H1 (cell line): ENCODE data around the gene SLC27A4. TPM values are rescaled to one million over a fixed set of nuclear protein-coding genes. Genes with fewer than 3 reads are reported as not detected.

Source experiments
- CTCF ChIA-PET: fragments of 300-600 bp; sonication (Branson Sonifier 250); formaldehyde crosslinking; loops from one replicate; lab custom pipeline; 2021; ENCODE audit not compliant: partially characterized antibody; lab: Charles Lee
- POLR2A ChIA-PET: fragments of 300-600 bp; sonication (Branson Sonifier 250); formaldehyde crosslinking; loops from one replicate; lab custom pipeline; 2021; ENCODE audit warnings: inconsistent platforms; ENCODE audit not compliant: partially characterized antibody; lab: Charles Lee
- DNase-seq, 2 experiments: peaks; one replicate each; pipeline versions ENCODE4 v3.0.0 to v3.0.0-alpha.2; 2010 to 2022; ENCODE audit warnings: low spot score in 2 of 2, low read depth in 1 of 2, mixed read lengths in 1 of 2
- FAIRE-seq: peaks from 2 replicates; lab custom pipeline; 2011; peaks lifted over from hg19 to GRCh38; lab: Jason Lieb, UNC
- H2AFZ ChIP-seq: 2 replicates; pipeline ENCODE4 v1.8.1; 2012; ENCODE audit warnings: low read length, inconsistent platforms
- H2AK5ac ChIP-seq: 2 replicates; pipeline ENCODE4 v1.6.1; 2013; ENCODE audit warnings: low read depth, low read length
- H2BK120ac ChIP-seq: replicated peaks from 2 replicates; pipeline ENCODE3; 2013; ENCODE audit warnings: low read depth, low read length, inconsistent platforms
- H2BK12ac ChIP-seq: 2 replicates; pipeline ENCODE4 v1.6.1; 2013; ENCODE audit warnings: low read depth, low read length
- H2BK15ac ChIP-seq: 2 replicates; pipeline ENCODE4 v1.6.1; 2013; ENCODE audit warnings: low read length
- H2BK20ac ChIP-seq: 2 replicates; pipeline ENCODE4 v1.6.1; 2013; ENCODE audit warnings: low read length
- H2BK5ac ChIP-seq: 2 replicates; pipeline ENCODE4 v1.6.1; 2013; ENCODE audit warnings: low read depth, low read length
- H3K14ac ChIP-seq: 2 replicates; pipeline ENCODE4 v1.6.1; 2013; ENCODE audit warnings: inconsistent platforms; ENCODE audit not compliant: insufficient read length
- H3K18ac ChIP-seq: 2 replicates; pipeline ENCODE4 v1.6.1; 2013; ENCODE audit warnings: low read length; ENCODE audit errors: extremely low read depth
- H3K23ac ChIP-seq: 2 replicates; pipeline ENCODE4 v1.6.1; 2013; ENCODE audit warnings: inconsistent platforms; ENCODE audit not compliant: insufficient read length
- H3K23me2 ChIP-seq: 2 replicates; pipeline ENCODE4 v1.6.1; 2013; ENCODE audit warnings: low read depth, low read length
- H3K27ac ChIP-seq: 2 replicates; pipeline ENCODE4 v1.6.1; 2011; ENCODE audit warnings: low read depth, low read length, inconsistent platforms
- H3K27me3 ChIP-seq, 4 experiments: replicated peaks in 1 of 4; 1 replicate in 1 of 4; 2 replicates in 3 of 4; pipeline versions ENCODE4 v1.6.1 to v1.8.1; 2011 to 2013; ENCODE audit warnings: low read length in 3 of 4, mild to moderate bottlenecking in 3 of 4, inconsistent platforms in 2 of 4, mixed read lengths in 2 of 4, moderate library complexity in 1 of 4; ENCODE audit not compliant: control insufficient read depth in 3 of 4, insufficient read depth in 3 of 4; ENCODE audit errors: extremely low read depth in 1 of 4
- H3K36me3 ChIP-seq, 4 experiments: 2 replicates each; pipeline versions ENCODE4 v1.6.1 to v1.8.1; 2011 to 2013; ENCODE audit warnings: mild to moderate bottlenecking in 4 of 4, low read length in 3 of 4, moderate library complexity in 2 of 4, control low read depth in 1 of 4, inconsistent platforms in 1 of 4; ENCODE audit not compliant: insufficient read depth in 4 of 4, control insufficient read depth in 2 of 4
- H3K4ac ChIP-seq: replicated peaks from 2 replicates; pipeline ENCODE3; 2013; ENCODE audit warnings: low read length, low read depth, mixed read lengths, inconsistent platforms; ENCODE audit not compliant: insufficient read length
- H3K4me1 ChIP-seq, 4 experiments: replicated peaks in 1 of 4; 1 replicate in 1 of 4; 2 replicates in 3 of 4; pipeline versions ENCODE4 v1.6.1 to v1.8.1; 2011 to 2013; ENCODE audit warnings: low read length in 3 of 4, inconsistent platforms in 2 of 4, mixed read lengths in 1 of 4; ENCODE audit not compliant: insufficient read depth in 4 of 4, control insufficient read depth in 3 of 4
- H3K4me2 ChIP-seq, 2 experiments: 2 replicates each; pipeline versions ENCODE4 v1.6.1 to v1.8.1; 2011 to 2013; ENCODE audit warnings: low read depth in 2 of 2, low read length in 2 of 2, control low read depth in 1 of 2, inconsistent platforms in 1 of 2, mild to moderate bottlenecking in 1 of 2; ENCODE audit not compliant: insufficient read depth in 1 of 2
- H3K4me3 ChIP-seq, 4 experiments: fragments of 200-600, 300-600 bp in 1 of 4; sonication (generic), shearing (Covaris generic), sonication (Bioruptor Twin) in 1 of 4; 2 replicates each; pipeline versions ENCODE4 v1.5.1 to v1.8.1; 2011 to 2016; ENCODE audit warnings: low read length in 4 of 4, low read depth in 3 of 4, control low read depth in 2 of 4, inconsistent platforms in 2 of 4, mild to moderate bottlenecking in 2 of 4, mixed read lengths in 1 of 4, moderate library complexity in 1 of 4; ENCODE audit not compliant: insufficient read depth in 2 of 4; ENCODE audit errors: extremely low read depth in 1 of 4
- H3K56ac ChIP-seq: replicated peaks from 2 replicates; pipeline ENCODE3; 2013; ENCODE audit warnings: low read depth, mild to moderate bottlenecking, mixed read lengths, low read length, inconsistent platforms; ENCODE audit not compliant: insufficient read length
- H3K79me1 ChIP-seq: 2 replicates; pipeline ENCODE4 v1.6.1; 2013; ENCODE audit warnings: low read depth, low read length, control low read depth
- H3K79me2 ChIP-seq, 2 experiments: 2 replicates each; pipeline versions ENCODE4 v1.6.1 to v1.8.1; 2012 to 2013; ENCODE audit warnings: low read length in 2 of 2, mild to moderate bottlenecking in 2 of 2, inconsistent platforms in 1 of 2; ENCODE audit not compliant: insufficient read depth in 2 of 2, control insufficient read depth in 1 of 2
- H3K9ac ChIP-seq, 4 experiments: replicated peaks in 1 of 4; 1 replicate in 1 of 4; 2 replicates in 3 of 4; pipeline versions ENCODE4 v1.6.1 to v1.8.1; 2011 to 2013; ENCODE audit warnings: low read depth in 3 of 4, low read length in 3 of 4, control low read depth in 2 of 4, mild to moderate bottlenecking in 2 of 4, moderate library complexity in 2 of 4, inconsistent platforms in 1 of 4; ENCODE audit errors: extremely low read depth in 1 of 4
- H3K9me3 ChIP-seq, 2 experiments: 2 replicates each; pipeline versions ENCODE4 v1.6.1 to v1.8.1; 2012 to 2013; ENCODE audit warnings: mild to moderate bottlenecking in 2 of 2, moderate library complexity in 2 of 2, control low read depth in 1 of 2, inconsistent platforms in 1 of 2, low read depth in 1 of 2, low read length in 1 of 2, mixed read lengths in 1 of 2; ENCODE audit not compliant: insufficient read depth in 2 of 2
- H4K20me1 ChIP-seq, 2 experiments: replicated peaks in 1 of 2; 2 replicates each; pipeline versions ENCODE3 to v1.8.1; 2011 to 2013; ENCODE audit warnings: inconsistent platforms in 2 of 2, low read length in 2 of 2, mild to moderate bottlenecking in 1 of 2; ENCODE audit not compliant: insufficient read depth in 2 of 2, control insufficient read depth in 1 of 2
- H4K5ac ChIP-seq: 2 replicates; pipeline ENCODE4 v1.6.1; 2013; ENCODE audit warnings: low read length, low read depth, mixed read lengths, inconsistent platforms; ENCODE audit not compliant: insufficient read length
- H4K8ac ChIP-seq: 2 replicates; pipeline ENCODE4 v1.8.0; 2013; ENCODE audit warnings: mild to moderate bottlenecking, moderate library complexity, low read length, inconsistent platforms; ENCODE audit not compliant: insufficient read depth; ENCODE audit errors: extremely low read depth
- H4K91ac ChIP-seq: replicated peaks from 2 replicates; pipeline ENCODE3; 2013; ENCODE audit warnings: low read length, mixed read lengths, inconsistent platforms; ENCODE audit not compliant: insufficient read length
- BRCA1 ChIP-seq: IDR thresholded peaks from 2 replicates; pipeline ENCODE4 v1.6.1; 2012; ENCODE audit warnings: low read depth, low read length, improper control_type of control experiment
- CREB1 ChIP-seq: IDR thresholded peaks from 2 replicates; pipeline ENCODE4 v1.6.1; 2012; ENCODE audit warnings: inconsistent platforms
- GABPA ChIP-seq: IDR thresholded peaks from 2 replicates; pipeline ENCODE4 v1.6.1; 2011; ENCODE audit warnings: mild to moderate bottlenecking, low read length, moderate library complexity, borderline replicate concordance; ENCODE audit not compliant: insufficient read depth
- HDAC6 ChIP-seq: IDR thresholded peaks from one replicate; pipeline ENCODE4 v1.7.1; 2012; ENCODE audit warnings: low read depth, mild to moderate bottlenecking, inconsistent platforms, low read length, moderate library complexity
- JUN ChIP-seq: IDR thresholded peaks from 2 replicates; pipeline ENCODE4 v1.6.1; 2011; ENCODE audit warnings: low read depth, mild to moderate bottlenecking, improper control_type of control experiment, low read length
- POU5F1 ChIP-seq: IDR thresholded peaks from 2 replicates; pipeline ENCODE4 v1.6.1; 2011; ENCODE audit warnings: low read depth, mild to moderate bottlenecking, low read length, moderate library complexity
- RXRA ChIP-seq: IDR thresholded peaks from 2 replicates; pipeline ENCODE4 v1.6.1; 2011; ENCODE audit warnings: low read depth, mild to moderate bottlenecking, low read length, moderate library complexity; ENCODE audit not compliant: insufficient read depth
- SIRT6 ChIP-seq: IDR thresholded peaks from one replicate; pipeline ENCODE4 v1.7.1; 2012; ENCODE audit warnings: low read length, inconsistent platforms
- SIX5 ChIP-seq: IDR thresholded peaks from 2 replicates; pipeline ENCODE4 v1.6.1; 2011; ENCODE audit warnings: mild to moderate bottlenecking, low read depth, low read length
- SP1 ChIP-seq: IDR thresholded peaks from 2 replicates; pipeline ENCODE4 v1.6.1; 2011; ENCODE audit warnings: low read depth, low read length
- TAF1 ChIP-seq: IDR thresholded peaks from 2 replicates; pipeline ENCODE4 v1.6.1; 2011; ENCODE audit warnings: mild to moderate bottlenecking, low read depth, low read length
- YY1 ChIP-seq: IDR thresholded peaks from 2 replicates; pipeline ENCODE4 v1.6.1; 2011; ENCODE audit warnings: low read depth, mild to moderate bottlenecking, low read length
- WGBS, 2 experiments: shearing (Covaris generic) in 1 of 2; methylation state at CpG; one replicate each; pipeline versions ENCODE4 v1.1.6 to v1.1.7; 2013 to 2015; ENCODE audit warnings: low lambda C conversion rate in 2 of 2, mixed read lengths in 2 of 2, inconsistent platforms in 1 of 2, low coverage in 1 of 2, missing lambda C conversion rate in 1 of 2; ENCODE audit not compliant: insufficient replicate concordance in 2 of 2, insufficient coverage in 1 of 2, insufficient read length in 1 of 2; ENCODE audit errors: extremely low coverage in 1 of 2, missing lambda C conversion rate in 1 of 2; 5-methylcytosine and 5-hydroxymethylcytosine counted together
- polyA plus RNA-seq, 7 experiments: library from polyadenylated mRNA; depleted of rRNA in 3 of 7; stranded (reverse) in 5 of 7; unstranded in 2 of 7; fragments of >200 nt in 5 of 7; fragments of 200-250 nt in 2 of 7; gene quantifications; 1 replicate in 5 of 7; 2 replicates in 1 of 7; 4 replicates in 1 of 7; pipeline versions ENCODE4 v1.2.1 to v1.2.3, GENCODE V29; 2011 to 2013; ENCODE audit warnings: missing spikeins in 2 of 7, mixed read lengths in 2 of 7
- total RNA-seq: library from RNA; stranded (reverse); fragmentation: NEBNext Ultra II Directional; extraction: Animal tissue kit (Norgen Biotek cat#: 25700); gene quantifications from 2 replicates; pipeline ENCODE4 v1.2.1, GENCODE V29; 2021

Gene SLC27A4
- total and polyA plus RNA-seq, 2 of the 8 experiments (the other 6 are each of a cell fraction or from before 2014, with no cell fraction given) = 14.9 to 20.5 TPM

GRCh38 chr9:128370752-128371629, 30.7 kb downstream of the SLC27A4 start, which contains the start of gene URM1:
TSS of gene URM1 (plus strand) at chr9:128371374. CDS start at chr9:128371381, 7 bp downstream.
- H3K4ac ChIP-seq = no peak within 1 kb of the TSS
- H3K36me3 ChIP-seq = no peaks in the 10 kb centered on the region; a peak in 2 of 8 replicates
- ChIA-PET CTCF (interaction anchor here (0.7 to 25.1 kb wide), 6 partner anchors 8 to 76 kb away, joined by 3 to 544 read pairs (median 17); no protein-coding TSS in a partner anchor), POLR2A (interaction anchor here (0.9 to 6.2 kb wide), 9 partner anchors 9 to 95 kb away, joined by 3 to 52 read pairs (median 4); partner anchors contain the start of genes GOLGA2 and SWI5)
- no peak within 1 kb of the TSS; the same call in 1 of the 2 replicates for H3K27ac ChIP-seq
- H3K79me2 ChIP-seq = peaks cover 7 to 25% of the 10 kb centered on the region in 2 experiments
- DNase-seq (peak; percentile 70 to 91), FAIRE-seq (no peak)
- peaks cover 8% of the 10 kb centered on the region; the same call in 1 of the 2 replicates for H3K23me2 ChIP-seq
- no peak within 1 kb of the TSS for H3K14ac ChIP-seq
- peaks cover 9 to 24% (median 14%) of the 10 kb centered on the region in 4 experiments for H3K27me3 ChIP-seq
- no peak within 1 kb of the TSS for H2BK12ac ChIP-seq
- no peak within 1 kb of the TSS for H2BK120ac ChIP-seq
- H3K9me3 ChIP-seq = no peaks in the 10 kb centered on the region
- WGBS, 2 experiments = 3% methylated on average over 50 of the region's 55 CpGs; no CpG with 5 or more reads in 1 of the 2 experiments
- peak within 1 kb of the TSS; percentile 48; the same call in 1 of the 2 replicates for H3K18ac ChIP-seq
- H2AK5ac ChIP-seq = no peak within 1 kb of the TSS
- H2BK20ac ChIP-seq = peak within 1 kb of the TSS; percentile 66; the same call in 1 of the 2 replicates
- H2AFZ ChIP-seq = peak within 1 kb of the TSS; percentile 97
- peak within 1 kb of the TSS; percentile 33 for H3K56ac ChIP-seq
- H4K8ac ChIP-seq = peak within 1 kb of the TSS; percentile 19; the same call in 1 of the 2 replicates
- H3K4me3 ChIP-seq = peak within 1 kb of the TSS; percentile 82 to 96 (median 95)
- H3K4me2 ChIP-seq = peak within 1 kb of the TSS; percentile 77 to 90
- no peak within 1 kb of the TSS for H3K23ac ChIP-seq
- peak within 1 kb of the TSS; percentile 43 to 78 (median 70) for H3K9ac ChIP-seq
- peaks cover 0 to 8% (median 3%) of the 10 kb centered on the region in 4 experiments; a peak in 4 of 7 replicates for H3K4me1 ChIP-seq
- peak within 1 kb of the TSS; percentile 64 for H4K91ac ChIP-seq
- H2BK15ac ChIP-seq = no peak within 1 kb of the TSS
- H2BK5ac ChIP-seq = peak within 1 kb of the TSS; percentile 71; the same call in 1 of the 2 replicates
- H4K20me1 ChIP-seq = peaks cover 0 to 11% of the 10 kb centered on the region in 2 experiments
- peaks cover 10% of the 10 kb centered on the region; the same call in 1 of the 2 replicates for H3K79me1 ChIP-seq
- peak within 1 kb of the TSS; percentile 48 for H4K5ac ChIP-seq
- TF ChIP-seq SIRT6 (no peak), RXRA (no peak), YY1 (peak; percentile 95), BRCA1 (no peak), TAF1 (peak; percentile 59; the same call in 1 of the 2 replicates), HDAC6 (no peak), JUN (no peak), GABPA (peak; percentile 82; the same call in 1 of the 2 replicates), CREB1 (peak; percentile 27; the same call in 1 of the 2 replicates), SP1 (no peak), SIX5 (no peak), POU5F1 (no peak)
